Activated CD8-positive, alpha-beta T cell treated with anti-CD3 and anti-CD28 coated beads, Interleukin-2, amount 10 ng/mL, durations not matched to agents 7 days and 5 days (primary cell): ENCODE data around the gene NELL1. TPM values are rescaled to one million over a fixed set of nuclear protein-coding genes. Genes with fewer than 3 reads are reported as not detected.

ENCODE experiments used
- ATAC-seq: fragments of 150-1000 bp; cut with Tn5 transposase; one replicate; pipeline ENCODE4 v1.10.0; 2021; ENCODE audit warnings: moderate library complexity
- CTCF ChIA-PET: fragments of 350-600 bp; sonication (Branson Sonifier 250); formaldehyde crosslinking; loops from one replicate; lab custom pipeline; 2021; ENCODE audit warnings: antibody characterized with exemption; lab: Charles Lee
- POLR2A ChIA-PET: fragments of 350-600 bp; sonication (Branson Sonifier 250); formaldehyde crosslinking; loops from one replicate; lab custom pipeline; 2021; ENCODE audit warnings: antibody characterized with exemption; lab: Charles Lee
- DNase-seq: peaks from one replicate; pipeline ENCODE4 v3.0.0-alpha.2; 2020
- H3K27ac Mint-ChIP-seq: one replicate; pipeline ENCODE4 v1.8.0; 2021; ENCODE audit warnings: mild to moderate bottlenecking, mixed read lengths
- H3K27me3 Mint-ChIP-seq: one replicate; pipeline ENCODE4 v1.8.0; 2021; ENCODE audit warnings: low read depth, mixed read lengths
- H3K36me3 Mint-ChIP-seq: one replicate; pipeline ENCODE4 v1.8.0; 2021; ENCODE audit warnings: low read depth, mixed read lengths
- H3K4me1 Mint-ChIP-seq: one replicate; pipeline ENCODE4 v1.8.0; 2021; ENCODE audit warnings: low read depth, mixed read lengths
- H3K4me3 Mint-ChIP-seq: one replicate; pipeline ENCODE4 v1.8.0; 2021; ENCODE audit warnings: mild to moderate bottlenecking, mixed read lengths
- H3K9me3 Mint-ChIP-seq: one replicate; pipeline ENCODE4 v1.8.0; 2022; ENCODE audit warnings: mixed read lengths; ENCODE audit not compliant: insufficient read depth
- total RNA-seq, 2 experiments: library from RNA; stranded (reverse); gene quantifications; one replicate each; pipeline ENCODE4 v1.2.3, GENCODE V29; 2021

NELL1 gene
- total RNA-seq, 2 experiments from 2014 or later, result not detected

DNA sequence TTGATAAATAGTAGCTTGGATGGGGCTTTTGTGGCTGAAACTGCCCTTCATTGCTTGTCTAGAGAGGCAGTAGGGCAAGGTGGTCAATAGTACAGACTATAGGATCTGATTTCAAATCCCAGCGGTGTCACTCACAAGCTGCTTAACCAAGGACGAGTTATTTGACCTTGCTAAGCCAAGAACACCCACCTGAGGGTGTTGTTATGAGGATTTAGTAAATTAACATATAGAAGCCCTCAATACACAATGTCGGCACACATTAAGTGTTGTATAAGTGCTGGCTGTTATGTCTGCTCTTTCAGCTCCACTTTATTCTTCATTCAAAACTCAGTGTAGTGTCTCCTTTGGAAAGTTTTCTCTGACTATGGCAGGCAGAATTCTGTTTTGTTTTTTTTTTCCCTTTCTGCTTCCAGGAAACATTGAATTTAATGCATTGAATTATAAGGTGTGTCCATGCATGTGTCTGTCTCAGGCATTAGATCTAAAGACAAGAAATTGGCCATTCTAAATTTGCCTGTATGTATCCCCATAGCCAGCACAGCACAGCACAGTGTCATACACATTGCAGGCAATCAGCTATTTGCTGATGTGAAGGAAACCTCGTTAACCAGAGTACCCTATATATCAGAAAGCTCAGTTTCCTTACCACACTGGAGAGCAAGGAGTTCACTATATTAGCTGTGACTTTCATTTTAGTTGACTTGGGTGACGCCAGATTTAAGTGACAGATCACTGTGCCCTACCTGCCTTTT lies 212.1 kb downstream of the NELL1 start:
- ChIA-PET CTCF (no interaction called here), POLR2A (interaction anchor here (1.0 kb wide), 1 partner anchor 9 kb away, joined by 3 read pairs; no protein-coding TSS in a partner anchor)
- DNase-seq (no peak), ATAC-seq (no peak)
- H3K36me3 Mint-ChIP-seq, result no peaks in the 10 kb centered on the region
- H3K4me3 Mint-ChIP-seq, result no peak overlapping the region
- no peaks in the 10 kb centered on the region for H3K4me1 Mint-ChIP-seq
- no peak overlapping the region for H3K27ac Mint-ChIP-seq
- no peaks in the 10 kb centered on the region for H3K27me3 Mint-ChIP-seq
- H3K9me3 Mint-ChIP-seq, result no peaks in the 10 kb centered on the region

GRCh38 chr11:20887137-20887536 lies 217.8 kb downstream of the NELL1 start:
- H3K27ac Mint-ChIP-seq, result no peak overlapping the region
- no peaks in the 10 kb centered on the region for H3K9me3 Mint-ChIP-seq
- no peaks in the 10 kb centered on the region for H3K4me1 Mint-ChIP-seq
- ATAC-seq (no peak), DNase-seq (no peak)
- POLR2A ChIA-PET, result no interaction called here
- CTCF ChIA-PET, result no interaction called here
- no peaks in the 10 kb centered on the region for H3K36me3 Mint-ChIP-seq
- H3K27me3 Mint-ChIP-seq, result no peaks in the 10 kb centered on the region
- H3K4me3 Mint-ChIP-seq, result no peak overlapping the region

- Mint-ChIP-seq H3K4me3 (no peak overlapping the region), H3K9me3 (peaks cover 5% of the 10 kb centered on the region), H3K27ac (no peak overlapping the region), H3K27me3 (no peaks in the 10 kb centered on the region), H3K4me1 (no peaks in the 10 kb centered on the region), H3K36me3 (no peaks in the 10 kb centered on the region)
- CTCF ChIA-PET, result no interaction called here
- no peak for ATAC-seq
- no peak for DNase-seq
- POLR2A ChIA-PET, result no interaction called here
These were observed 224.9 kb downstream of the NELL1 start for GRCh38 chr11:20894296-20894695.

DNA sequence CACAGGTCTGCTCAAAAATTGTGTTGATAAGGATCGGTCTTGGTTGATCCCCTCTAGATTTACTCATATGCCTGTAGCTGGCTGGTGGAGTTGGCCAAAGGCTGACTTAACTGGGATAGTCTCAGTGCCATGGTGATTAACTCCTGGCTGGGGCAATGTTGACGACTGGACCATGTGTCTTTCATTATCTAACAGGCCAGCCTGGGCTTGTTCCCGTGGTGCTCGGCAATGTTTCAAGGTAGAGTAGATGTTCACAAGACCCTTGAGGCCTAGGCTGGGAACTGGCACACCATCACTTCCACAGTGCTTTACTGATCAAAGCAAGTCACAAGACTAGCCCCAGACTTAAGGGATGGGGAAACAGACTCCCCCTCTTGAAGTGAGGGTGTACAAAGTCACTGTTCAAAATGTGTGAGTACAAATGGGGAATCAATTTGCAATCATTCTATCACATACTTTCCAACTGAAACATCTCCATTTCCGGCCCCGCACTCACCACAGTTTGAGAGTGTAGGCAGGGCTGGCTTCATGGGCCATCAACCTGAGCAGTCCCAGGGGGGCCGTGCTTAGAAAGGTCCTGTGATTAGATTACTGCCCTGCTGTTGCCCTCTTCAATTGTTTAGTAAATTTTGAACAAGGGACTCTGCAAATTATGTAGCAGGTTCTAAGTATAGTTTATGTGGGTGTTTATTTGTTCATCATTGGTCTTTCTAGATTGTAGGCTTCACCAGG lies 240.8 kb downstream of the NELL1 start:
- CTCF ChIA-PET, result no interaction called here
- no peaks in the 10 kb centered on the region for H3K27me3 Mint-ChIP-seq
- ATAC-seq, result no peak
- H3K36me3 Mint-ChIP-seq, result no peaks in the 10 kb centered on the region
- DNase-seq, result no peak
- no peak overlapping the region for H3K27ac Mint-ChIP-seq
- no peaks in the 10 kb centered on the region for H3K9me3 Mint-ChIP-seq
- POLR2A ChIA-PET, result no interaction called here
- H3K4me1 Mint-ChIP-seq, result no peaks in the 10 kb centered on the region
- no peak overlapping the region for H3K4me3 Mint-ChIP-seq

DNA sequence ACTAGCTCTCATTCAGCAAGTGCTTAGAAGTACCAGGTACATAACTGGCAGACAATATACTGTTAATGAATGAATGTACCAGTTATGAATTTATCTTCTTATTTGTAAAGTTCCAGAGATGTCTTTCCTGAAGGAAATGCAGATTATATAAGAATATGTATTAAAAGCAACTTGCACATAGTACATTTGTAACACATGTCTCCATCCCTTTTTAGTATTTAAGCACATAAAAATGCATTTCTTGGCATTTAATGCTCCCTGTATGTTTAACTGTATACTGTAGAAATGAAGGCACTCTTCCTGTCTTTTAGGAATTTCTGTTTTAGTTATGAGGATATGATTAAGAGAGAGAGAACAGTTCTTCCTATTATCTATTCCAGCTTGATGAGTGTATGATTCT lies 241.3 kb downstream of the NELL1 start:
- no peak overlapping the region for H3K4me3 Mint-ChIP-seq
- ChIA-PET CTCF (no interaction called here), POLR2A (no interaction called here)
- H3K36me3 Mint-ChIP-seq, result no peaks in the 10 kb centered on the region
- DNase-seq, result no peak
- H3K4me1 Mint-ChIP-seq, result no peaks in the 10 kb centered on the region
- no peak overlapping the region for H3K27ac Mint-ChIP-seq
- H3K27me3 Mint-ChIP-seq, result no peaks in the 10 kb centered on the region
- no peak for ATAC-seq
- no peaks in the 10 kb centered on the region for H3K9me3 Mint-ChIP-seq

- H3K9me3 Mint-ChIP-seq, result no peaks in the 10 kb centered on the region
- H3K4me1 Mint-ChIP-seq, result no peaks in the 10 kb centered on the region
- H3K4me3 Mint-ChIP-seq, result no peak overlapping the region
- H3K27ac Mint-ChIP-seq, result no peak overlapping the region
- no peaks in the 10 kb centered on the region for H3K27me3 Mint-ChIP-seq
- DNase-seq (no peak), ATAC-seq (no peak)
- H3K36me3 Mint-ChIP-seq, result no peaks in the 10 kb centered on the region
- POLR2A ChIA-PET, result no interaction called here
- CTCF ChIA-PET, result no interaction called here
These were observed 242.9 kb downstream of the NELL1 start for GRCh38 chr11:20912065-20912821.

GRCh38 chr11:20912922-20913512 lies 243.6 kb downstream of the NELL1 start:
- H3K4me1 Mint-ChIP-seq, result no peaks in the 10 kb centered on the region
- DNase-seq (no peak), ATAC-seq (no peak)
- no peaks in the 10 kb centered on the region for H3K36me3 Mint-ChIP-seq
- no peak overlapping the region for H3K4me3 Mint-ChIP-seq
- H3K9me3 Mint-ChIP-seq, result no peaks in the 10 kb centered on the region
- ChIA-PET POLR2A (no interaction called here), CTCF (interaction anchor here (0.6 kb wide), 1 partner anchor 115 kb away, joined by 3 read pairs; no protein-coding TSS in a partner anchor)
- H3K27ac Mint-ChIP-seq, result no peak overlapping the region
- no peaks in the 10 kb centered on the region for H3K27me3 Mint-ChIP-seq

DNA sequence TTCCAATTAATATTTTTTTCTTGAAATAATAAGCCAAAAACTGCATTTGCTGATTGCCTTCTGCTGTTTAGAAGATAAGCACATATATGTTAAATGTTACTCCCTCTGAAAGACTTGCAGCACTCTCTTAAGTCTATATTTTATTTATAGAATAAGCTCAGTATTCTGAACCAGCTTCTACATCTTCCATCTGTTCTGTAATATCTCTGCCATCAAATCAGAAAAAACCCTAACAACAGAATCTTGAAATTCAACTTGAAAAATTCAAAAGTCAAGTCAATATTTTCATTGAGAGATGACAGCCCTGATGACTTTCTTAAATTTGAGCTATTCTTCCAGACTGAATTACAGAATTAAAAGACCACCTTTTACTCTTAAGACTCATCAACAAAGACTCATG lies 247.9 kb downstream of the NELL1 start:
- Mint-ChIP-seq H3K36me3 (no peaks in the 10 kb centered on the region), H3K9me3 (no peaks in the 10 kb centered on the region), H3K27me3 (no peaks in the 10 kb centered on the region), H3K4me1 (no peaks in the 10 kb centered on the region), H3K27ac (no peak overlapping the region), H3K4me3 (no peak overlapping the region)
- ChIA-PET POLR2A (no interaction called here), CTCF (no interaction called here)
- no peak for ATAC-seq
- no peak for DNase-seq

GRCh38 chr11:20926799-20927540 lies 257.6 kb downstream of the NELL1 start:
- CTCF ChIA-PET, result no interaction called here
- H3K27ac Mint-ChIP-seq, result no peak overlapping the region
- ATAC-seq (no peak), DNase-seq (no peak)
- H3K27me3 Mint-ChIP-seq, result no peaks in the 10 kb centered on the region
- no peaks in the 10 kb centered on the region for H3K9me3 Mint-ChIP-seq
- H3K4me1 Mint-ChIP-seq, result no peaks in the 10 kb centered on the region
- POLR2A ChIA-PET, result no interaction called here
- H3K4me3 Mint-ChIP-seq, result no peak overlapping the region
- H3K36me3 Mint-ChIP-seq, result no peaks in the 10 kb centered on the region

- ChIA-PET POLR2A (no interaction called here), CTCF (no interaction called here)
- no peaks in the 10 kb centered on the region for H3K36me3 Mint-ChIP-seq
- no peaks in the 10 kb centered on the region for H3K9me3 Mint-ChIP-seq
- no peak overlapping the region for H3K27ac Mint-ChIP-seq
- ATAC-seq, result no peak
- no peak overlapping the region for H3K4me3 Mint-ChIP-seq
- H3K4me1 Mint-ChIP-seq, result no peaks in the 10 kb centered on the region
- no peaks in the 10 kb centered on the region for H3K27me3 Mint-ChIP-seq
- no peak for DNase-seq
These were observed 261.6 kb downstream of the NELL1 start for GRCh38 chr11:20931029-20931428.

- Mint-ChIP-seq H3K9me3 (no peaks in the 10 kb centered on the region), H3K27ac (no peak overlapping the region)
These were observed 263.7 kb downstream of the NELL1 start for GRCh38 chr11:20933086-20933485.

More at GRCh38 chr11:20933086-20933485, 263.7 kb downstream of the NELL1 start:
- Mint-ChIP-seq H3K4me3 (no peak overlapping the region), H3K27me3 (no peaks in the 10 kb centered on the region), H3K36me3 (no peaks in the 10 kb centered on the region), H3K4me1 (no peaks in the 10 kb centered on the region)
- ChIA-PET POLR2A (no interaction called here), CTCF (no interaction called here)
- ATAC-seq, result no peak
- DNase-seq, result no peak
